ENCODE data around the gene PLPP3.

PLPP3 gene

DNA sequence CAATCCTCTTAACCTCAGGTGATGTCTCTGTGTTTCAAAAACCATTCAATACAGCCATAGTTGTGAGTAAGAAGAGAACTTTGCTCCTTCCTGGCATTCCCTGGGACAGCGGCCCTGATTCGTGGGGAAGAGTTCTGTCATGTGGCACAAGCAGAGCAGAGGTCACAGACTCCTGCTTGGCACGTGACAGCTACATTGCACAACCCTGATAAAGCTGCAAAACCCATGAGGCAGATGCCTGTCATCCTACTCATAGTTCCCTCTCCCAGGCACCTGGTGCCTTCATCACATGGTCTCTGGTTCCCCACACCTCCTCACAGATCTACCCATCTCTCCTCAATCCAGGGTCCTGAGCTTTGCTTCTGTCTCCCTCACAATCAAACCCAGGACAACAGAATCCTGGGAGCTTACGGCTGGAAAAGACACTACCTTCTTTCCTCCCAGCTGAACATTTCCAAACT lies 70.8 kb downstream of the PLPP3 start:
- peak; percentile 89 for DNase-seq (ENCODE audit: low read depth)
- H3K4me3 ChIP-seq (ENCODE audit: low read length): no peak overlapping the region
- TF ChIP-seq, protein P1, sequence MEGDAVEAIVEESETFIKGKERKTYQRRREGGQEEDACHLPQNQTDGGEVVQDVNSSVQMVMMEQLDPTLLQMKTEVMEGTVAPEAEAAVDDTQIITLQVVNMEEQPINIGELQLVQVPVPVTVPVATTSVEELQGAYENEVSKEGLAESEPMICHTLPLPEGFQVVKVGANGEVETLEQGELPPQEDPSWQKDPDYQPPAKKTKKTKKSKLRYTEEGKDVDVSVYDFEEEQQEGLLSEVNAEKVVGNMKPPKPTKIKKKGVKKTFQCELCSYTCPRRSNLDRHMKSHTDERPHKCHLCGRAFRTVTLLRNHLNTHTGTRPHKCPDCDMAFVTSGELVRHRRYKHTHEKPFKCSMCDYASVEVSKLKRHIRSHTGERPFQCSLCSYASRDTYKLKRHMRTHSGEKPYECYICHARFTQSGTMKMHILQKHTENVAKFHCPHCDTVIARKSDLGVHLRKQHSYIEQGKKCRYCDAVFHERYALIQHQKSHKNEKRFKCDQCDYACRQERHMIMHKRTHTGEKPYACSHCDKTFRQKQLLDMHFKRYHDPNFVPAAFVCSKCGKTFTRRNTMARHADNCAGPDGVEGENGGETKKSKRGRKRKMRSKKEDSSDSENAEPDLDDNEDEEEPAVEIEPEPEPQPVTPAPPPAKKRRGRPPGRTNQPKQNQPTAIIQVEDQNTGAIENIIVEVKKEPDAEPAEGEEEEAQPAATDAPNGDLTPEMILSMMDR (IDR thresholded peaks at IDR 0.05; ENCODE audit: insufficient read depth, low read depth, low read length, missing control alignments): no peak

DNA sequence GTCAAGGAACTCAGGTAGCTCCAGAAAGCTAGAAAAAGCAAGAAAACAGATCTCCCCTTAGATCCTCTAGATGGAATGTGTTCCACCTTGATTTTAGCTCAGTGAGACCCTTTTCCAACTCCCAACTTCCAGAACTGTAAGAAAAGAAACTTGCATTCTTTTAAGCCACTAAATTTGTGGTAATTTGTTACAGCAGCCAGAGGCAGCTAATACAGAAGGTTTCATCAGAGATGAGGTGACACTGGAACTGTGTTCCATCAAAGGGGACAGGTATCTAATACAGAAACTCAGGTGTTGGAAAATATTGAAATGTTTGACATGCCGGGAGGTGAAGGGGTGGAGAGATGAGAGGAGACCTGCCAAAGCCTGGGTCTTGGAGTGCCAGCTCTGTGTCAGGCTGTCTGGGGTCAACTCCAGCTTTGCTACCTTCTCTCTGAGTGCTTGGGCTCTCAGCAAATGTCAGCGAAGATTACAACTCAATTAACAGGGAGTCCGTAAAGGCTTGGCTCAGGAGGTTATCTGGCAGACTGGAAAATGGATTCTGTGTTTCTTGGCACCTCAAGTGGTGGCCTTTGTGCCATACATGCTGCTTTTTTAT lies 71.3 kb downstream of the PLPP3 start:
- H3K4me3 ChIP-seq (ENCODE audit: low read length): no peak overlapping the region
- DNase-seq (ENCODE audit: low read depth): no peak
- TF ChIP-seq, protein P1 (IDR thresholded peaks at IDR 0.05; ENCODE audit: insufficient read depth, low read depth, low read length, missing control alignments): no peak

DNA sequence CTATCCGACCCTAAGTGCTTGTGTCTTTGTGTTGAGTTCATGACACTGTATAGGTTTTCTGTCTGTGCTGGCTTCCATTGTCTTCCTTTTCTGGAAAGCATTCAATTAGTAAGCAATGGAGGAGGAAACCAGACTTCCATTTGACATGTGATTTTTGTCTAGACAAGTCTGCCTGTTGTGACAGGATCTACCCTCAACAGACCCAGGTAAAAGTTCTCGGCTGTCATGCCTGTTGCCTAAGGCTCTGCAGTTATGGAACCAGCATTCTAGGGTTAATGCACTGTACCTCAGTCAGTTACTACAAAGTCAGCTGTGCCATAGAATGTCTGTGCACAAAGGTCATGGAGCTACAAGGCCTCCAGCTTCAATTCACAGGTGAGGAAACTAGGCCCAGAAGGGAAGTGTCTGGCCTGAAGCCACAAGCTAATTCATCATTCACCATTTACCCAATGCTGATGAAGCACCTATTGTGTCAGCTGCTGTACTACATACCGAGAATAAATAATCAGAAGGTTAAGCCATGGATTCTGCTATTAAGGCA lies 72.3 kb downstream of the PLPP3 start:
- DNase-seq (ENCODE audit: low read depth): peak; percentile 97
- no peak overlapping the region for H3K4me3 ChIP-seq (ENCODE audit: low read length)
- TF ChIP-seq, protein P1 (IDR thresholded peaks at IDR 0.05; ENCODE audit: insufficient read depth, low read depth, low read length, missing control alignments): no peak

- H3K4me3 ChIP-seq (ENCODE audit: low read length): no peak overlapping the region
- no peak for DNase-seq (ENCODE audit: low read depth)
- TF ChIP-seq, protein P1 (IDR thresholded peaks at IDR 0.05; ENCODE audit: insufficient read depth, low read depth, low read length, missing control alignments): no peak
Observed at GRCh38 chr1:56505792-56506743, 73.3 kb downstream of the PLPP3 start.

GRCh38 chr1:56502700-56503245 lies 76.6 kb downstream of the PLPP3 start:
- H3K4me3 ChIP-seq (ENCODE audit: low read length): no peak overlapping the region
- TF ChIP-seq, protein P1 (IDR thresholded peaks at IDR 0.05; ENCODE audit: insufficient read depth, low read depth, low read length, missing control alignments): no peak
- peak; percentile 58 for DNase-seq (ENCODE audit: low read depth)

- TF ChIP-seq, protein P1 (IDR thresholded peaks at IDR 0.05; ENCODE audit: insufficient read depth, low read depth, low read length, missing control alignments): no peak
- H3K4me3 ChIP-seq (ENCODE audit: low read length): no peak overlapping the region
- no peak for DNase-seq (ENCODE audit: low read depth)
Observed at GRCh38 chr1:56501888-56502287, 77.5 kb downstream of the PLPP3 start.

Data from epithelial cell of esophagus (primary cell).